Panc1 (cell line): ENCODE results near the gene TBL1Y. TPM values are rescaled to one million over a fixed set of nuclear protein-coding genes. Genes with fewer than 3 reads are reported as not detected.

Experiments used
- ATAC-seq: fragments of 200-7000 bp; cut with Tn5 transposase; 2 replicates; pipeline ENCODE4 v1.9.1; 2020; ENCODE audit warnings: mild to moderate bottlenecking, moderate library complexity
- BruUV-seq: library from RNA; stranded (reverse); fragments of 400-500 nt; replicated peaks from 2 replicates; lab custom pipeline; 2021; lab: Mats Ljungman, UMichigan
- CTCF ChIA-PET: fragments of 300-600 bp; sonication (Branson Sonifier 250); formaldehyde crosslinking; loops from one replicate; lab custom pipeline; 2022; ENCODE audit warnings: antibody characterized with exemption; lab: Charles Lee
- POLR2A ChIA-PET: fragments of 300-600 bp; sonication (Branson Sonifier 250); formaldehyde crosslinking; loops from one replicate; lab custom pipeline; 2022; ENCODE audit warnings: antibody characterized with exemption; lab: Charles Lee
- DNase-seq: peaks from one replicate; pipeline ENCODE4 v3.0.0-alpha.2; 2010; ENCODE audit warnings: low read depth, low spot score
- H3K27ac ChIP-seq: 2 replicates; pipeline ENCODE4 v1.5.1; 2011; ENCODE audit warnings: mild to moderate bottlenecking, low read length, inconsistent platforms
- H3K27me3 ChIP-seq: fragments of 200-500 bp; sonication (Bioruptor generic); 2 replicates; pipeline ENCODE4 v1.6.0; 2014; ENCODE audit warnings: low read length, inconsistent platforms; ENCODE audit not compliant: control insufficient read depth, insufficient read depth
- H3K36me3 ChIP-seq: fragments of 200-500 bp; sonication (Bioruptor generic); 2 replicates; pipeline ENCODE4 v1.5.1; 2014; ENCODE audit warnings: inconsistent platforms, mild to moderate bottlenecking, low read length, moderate library complexity; ENCODE audit not compliant: control insufficient read depth, insufficient read depth
- H3K4me1 ChIP-seq: 2 replicates; pipeline ENCODE4 v1.5.1; 2011; ENCODE audit warnings: inconsistent platforms, mild to moderate bottlenecking, low read length, moderate library complexity; ENCODE audit not compliant: control insufficient read depth, insufficient read depth
- H3K4me3 ChIP-seq, 2 experiments: 2 replicates each; pipeline ENCODE4 v1.5.1; 2011 to 2012; ENCODE audit warnings: low read depth in 2 of 2, low read length in 2 of 2, mild to moderate bottlenecking in 2 of 2, inconsistent platforms in 1 of 2, moderate library complexity in 1 of 2
- H3K9me3 ChIP-seq: fragments of 200-500 bp; sonication (Bioruptor generic); 2 replicates; pipeline ENCODE4 v1.5.1; 2014; ENCODE audit warnings: low read depth, mild to moderate bottlenecking, inconsistent platforms, low read length, moderate library complexity; ENCODE audit not compliant: control insufficient read depth, insufficient read depth
- CTCF ChIP-seq: fragments of 450-650 bp; IDR thresholded peaks from 2 replicates; pipeline ENCODE4 v1.5.1; 2017; ENCODE audit warnings: mild to moderate bottlenecking
- POLR2AphosphoS5 ChIP-seq: IDR thresholded peaks from 2 replicates; pipeline ENCODE4 v1.6.1; 2012; ENCODE audit warnings: mild to moderate bottlenecking, low read depth, low read length, moderate library complexity
- REST ChIP-seq, 2 experiments: IDR thresholded peaks; 2 replicates each; pipeline ENCODE4 v1.6.1; 2011 to 2012; ENCODE audit warnings: low read depth in 2 of 2, control low read depth in 1 of 2, low read length in 1 of 2, mild to moderate bottlenecking in 1 of 2, moderate library complexity in 1 of 2; ENCODE audit not compliant: insufficient read depth in 1 of 2
- SIN3A ChIP-seq: IDR thresholded peaks from 2 replicates; pipeline ENCODE4 v1.6.1; 2012; ENCODE audit warnings: low read depth, mild to moderate bottlenecking, low read length, moderate library complexity, borderline replicate concordance; ENCODE audit not compliant: insufficient read depth
- TCF7L2 ChIP-seq: IDR thresholded peaks from 2 replicates; pipeline ENCODE4 v1.6.1; 2011; ENCODE audit warnings: mild to moderate bottlenecking, low read depth, low read length, inconsistent platforms
- in situ Hi-C: cut with HindIII; loops from 2 replicates; pipeline ENCODE4 v1.10.0; 2016; ENCODE audit warnings: low sequenced_read_pairs, low pct_unique_long_range_greater_than_20kb
- intact Hi-C: fragments of 100-400 bp; cut with micrococcal nuclease; formaldehyde crosslinking; loops from one replicate; pipeline ENCODE4 v1.10.0; 2022; ENCODE audit not compliant: unreplicated experiment
- total RNA-seq: library from RNA; stranded (reverse); gene quantifications from one replicate; pipeline ENCODE4 v1.2.1, GENCODE V29; 2021; ENCODE audit not compliant: unreplicated experiment

TBL1Y gene
- total RNA-seq, 1 experiment from 2014 or later, result not detected

- H3K4me1 ChIP-seq, result no peaks in the 10 kb centered on the region
- ChIA-PET POLR2A (no interaction called here), CTCF (no interaction called here)
- H3K27me3 ChIP-seq, result no peaks in the 10 kb centered on the region
- no TSS peak for BruUV-seq
- in situ Hi-C loops (no loop called here), intact Hi-C loops (no loop called here)
- no peak for DNase-seq
- H3K4me3 ChIP-seq, result no peak overlapping the region
- no peaks in the 10 kb centered on the region for H3K9me3 ChIP-seq
- no peak overlapping the region for H3K27ac ChIP-seq
- ATAC-seq, result no peak
- no peaks in the 10 kb centered on the region for H3K36me3 ChIP-seq
- TF ChIP-seq POLR2AphosphoS5 (no peak), REST (IDR thresholded peaks at IDR 0.05; ENCODE audit: insufficient read depth in 1 of 2, low read depth in 2 of 2, low read length in 1 of 2) (no peak), SIN3A (no peak), CTCF (no peak), TCF7L2 (no peak)
Observed at GRCh38 chrY:7107179-7107578, 196.7 kb downstream of the TBL1Y start.

DNA sequence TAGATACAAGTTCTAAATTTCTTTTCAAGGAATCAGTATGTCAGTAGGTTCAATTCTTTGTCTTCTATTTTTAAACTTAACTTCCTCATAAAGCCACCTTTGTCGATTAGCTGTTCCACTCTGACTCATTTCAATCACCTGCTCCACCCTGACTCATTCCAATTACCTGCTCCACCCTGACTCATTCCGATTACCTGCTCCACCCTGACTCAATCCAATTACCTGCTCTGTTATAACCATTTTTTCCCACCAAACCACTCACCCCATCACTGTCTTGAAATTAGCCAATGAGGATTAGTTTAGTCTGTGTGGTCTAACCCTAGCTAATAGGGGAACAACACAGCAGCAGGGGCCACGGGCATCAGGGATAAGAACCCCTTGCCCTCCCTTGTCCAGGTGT is 199.6 kb downstream of the TBL1Y start:
- no peak for DNase-seq

More for the DNA sequence above, 199.6 kb downstream of the TBL1Y start:
- POLR2A ChIA-PET, result no interaction called here
- CTCF ChIA-PET, result no interaction called here
- Histone ChIP-seq H3K4me3 (no peak overlapping the region), H3K27ac (no peak overlapping the region), H3K27me3 (no peaks in the 10 kb centered on the region), H3K36me3 (no peaks in the 10 kb centered on the region), H3K9me3 (no peaks in the 10 kb centered on the region), H3K4me1 (no peaks in the 10 kb centered on the region)
- no TSS peak for BruUV-seq
- intact Hi-C loops (no loop called here), in situ Hi-C loops (no loop called here)
- no peak for TF ChIP-seq POLR2AphosphoS5
- no peak for TF ChIP-seq SIN3A
- no peak for TF ChIP-seq REST (IDR thresholded peaks at IDR 0.05; ENCODE audit: insufficient read depth in 1 of 2, low read depth in 2 of 2, low read length in 1 of 2)
- no peak for TF ChIP-seq CTCF
- TF ChIP-seq TCF7L2, result no peak
- no peak for ATAC-seq
